ENCODE results near the gene GJD2. TPM values are rescaled to one million over a fixed set of nuclear protein-coding genes. Genes with fewer than 3 reads are reported as not detected.
A peak's percentile ranks its signal among the peaks of the same experiment; 100 is the strongest.

The GJD2 gene
- not detected for total RNA-seq

- no peak for DNase-seq
Measured at GRCh38 chr15:34754674-34755418, at the start of gene GJD2. Gene GJD2 (minus strand): TSS chr15:34754998. CDS start chr15:34754488, 510 bp downstream.

- DNase-seq: no peak
Measured at GRCh38 chr15:34804113-34804512, 49.3 kb upstream of the GJD2 start.

GRCh38 chr15:34802803-34803750, 48.3 kb upstream of the GJD2 start:
- DNase-seq: no peak

DNA sequence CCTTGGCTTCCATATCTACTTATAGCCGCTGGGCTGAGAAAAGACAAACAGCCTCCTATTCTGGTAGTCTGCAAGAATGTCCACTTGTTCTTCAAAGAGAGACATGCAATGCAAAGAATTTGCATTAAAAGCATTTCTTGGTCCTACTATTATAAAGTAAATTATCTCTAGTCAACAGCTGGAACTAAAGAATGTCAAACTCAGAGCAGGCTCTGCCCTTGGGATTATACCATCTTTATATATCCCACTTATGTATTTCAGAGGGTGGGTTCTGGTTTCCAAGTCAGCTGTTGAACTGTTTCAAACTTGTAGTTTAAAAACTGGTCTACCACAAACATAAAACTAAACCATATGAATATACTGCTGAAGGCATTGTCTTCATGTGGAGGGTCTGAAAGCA, 47.6 kb upstream of the GJD2 start:
- DNase-seq: no peak

DNA sequence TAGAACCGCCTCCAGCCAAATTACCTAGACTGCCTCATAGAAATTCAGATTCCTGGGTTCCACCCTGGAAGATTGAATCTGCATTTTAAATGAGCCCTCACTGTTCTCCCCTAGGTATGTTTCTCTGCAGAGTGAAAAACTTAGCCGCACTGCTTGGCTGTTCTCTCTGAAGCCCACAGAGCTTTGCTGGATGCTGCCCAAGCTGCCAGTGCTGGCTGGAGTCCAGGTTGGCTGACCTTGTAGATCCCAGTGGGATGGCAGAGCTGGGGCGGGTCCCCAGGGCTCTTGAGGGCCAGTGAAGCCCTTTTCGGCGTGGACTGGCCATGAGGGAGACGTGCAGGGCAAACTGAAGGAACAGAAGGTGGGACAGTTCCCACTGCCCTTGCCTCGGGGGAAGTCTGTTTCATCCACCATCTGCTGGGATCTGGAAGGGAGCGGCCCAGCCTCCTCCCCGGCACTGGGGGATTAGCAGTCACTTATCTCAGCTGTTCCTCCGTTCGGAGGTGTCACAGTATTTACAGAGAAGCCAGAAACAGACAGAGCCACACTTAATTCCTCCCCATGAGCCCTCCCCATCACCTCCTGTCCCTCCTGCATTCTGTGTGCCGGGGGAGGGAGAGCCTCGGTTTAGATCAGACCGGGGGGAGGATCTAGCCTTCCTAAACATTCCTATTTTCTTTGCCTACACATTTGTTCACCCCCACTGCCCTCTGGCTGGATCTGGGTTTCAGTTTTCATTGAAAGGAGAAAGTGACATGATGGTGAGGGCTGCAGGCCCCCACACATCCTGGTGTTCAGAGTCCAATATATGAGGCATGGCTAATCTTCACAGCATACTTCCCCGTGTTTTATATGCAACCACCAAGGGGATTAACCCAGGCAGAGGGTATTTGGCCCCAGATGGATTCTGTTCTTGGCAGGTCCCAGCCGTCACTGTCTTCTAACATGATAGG, 44.6 kb upstream of the GJD2 start:
- DNase-seq: peak; percentile 12

GRCh38 chr15:34796847-34797435, 42.1 kb upstream of the GJD2 start:
- no peak for DNase-seq

DNA sequence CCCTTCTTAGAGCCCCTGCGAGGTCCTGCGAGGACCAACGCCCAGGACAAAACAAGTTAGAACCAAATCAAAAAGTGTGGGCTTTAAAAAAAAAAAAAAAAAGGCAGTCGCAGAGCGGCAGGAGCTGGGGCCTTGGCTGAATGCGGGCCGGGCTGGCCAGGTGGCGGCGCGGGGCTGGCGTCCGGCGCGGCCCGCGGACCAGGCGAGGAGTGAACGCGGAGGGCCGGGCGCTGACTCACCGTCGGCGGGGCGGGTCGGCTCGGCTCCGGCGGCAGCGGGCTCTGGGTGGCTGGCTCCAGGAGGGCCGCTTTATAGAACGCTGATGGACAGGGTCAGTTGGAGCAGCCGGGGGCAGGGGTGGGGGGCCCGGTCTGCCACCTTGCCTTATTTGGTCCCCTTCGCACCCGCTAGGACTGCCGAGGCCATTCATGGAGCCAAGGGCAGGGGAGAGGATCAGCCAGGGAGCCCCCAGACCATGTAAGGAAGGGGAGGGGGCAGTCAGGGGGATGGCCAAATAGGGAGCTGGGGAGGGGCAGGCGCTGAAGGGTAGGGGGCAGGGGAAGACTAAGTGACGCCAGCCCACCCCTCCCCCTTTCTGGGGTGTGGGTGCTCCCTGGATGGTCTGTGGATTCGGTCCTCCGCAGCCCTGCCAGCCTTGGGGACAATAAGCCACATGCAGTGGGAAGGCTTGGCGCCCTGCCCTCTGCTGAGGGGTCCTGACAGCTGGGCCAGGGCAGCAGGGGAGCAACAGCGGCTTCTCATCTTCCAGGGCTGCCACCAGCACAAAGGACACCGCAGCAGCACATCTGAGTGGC, 40.7 kb upstream of the GJD2 start, which contains the start of gene ACTC1:
ACTC1 (minus strand) TSS at position 283 of the 815 bp plus-strand sequence. CDS start 741 bp downstream, outside the sequence.
- no peak for DNase-seq

GRCh38 chr15:34794590-34795206, 39.9 kb upstream of the GJD2 start:
- DNase-seq: no peak

- no peak for DNase-seq
Measured at GRCh38 chr15:34793901-34794300, 39.1 kb upstream of the GJD2 start.

- no peak for DNase-seq
Measured at GRCh38 chr15:34793071-34793470, 38.3 kb upstream of the GJD2 start.

DNA sequence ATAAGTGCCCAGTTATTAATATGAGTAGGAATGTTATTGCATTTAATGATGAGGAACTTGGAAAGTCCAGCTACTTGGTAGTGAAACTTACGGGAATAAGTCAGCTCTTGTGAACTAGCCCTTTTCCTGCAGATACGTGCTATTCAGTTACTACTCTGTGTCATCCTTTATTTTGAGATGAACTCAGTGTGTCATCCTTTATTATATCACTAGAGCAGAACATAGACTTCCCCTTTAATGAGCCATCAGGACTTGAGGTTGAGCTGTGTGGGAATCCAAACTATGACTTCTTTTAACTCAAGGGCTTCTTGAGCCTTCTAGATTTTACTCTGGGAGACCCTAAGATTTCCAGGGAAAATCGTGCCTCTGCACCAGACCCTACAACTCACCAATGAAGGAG, 36.9 kb upstream of the GJD2 start:
- no peak for DNase-seq

DNA sequence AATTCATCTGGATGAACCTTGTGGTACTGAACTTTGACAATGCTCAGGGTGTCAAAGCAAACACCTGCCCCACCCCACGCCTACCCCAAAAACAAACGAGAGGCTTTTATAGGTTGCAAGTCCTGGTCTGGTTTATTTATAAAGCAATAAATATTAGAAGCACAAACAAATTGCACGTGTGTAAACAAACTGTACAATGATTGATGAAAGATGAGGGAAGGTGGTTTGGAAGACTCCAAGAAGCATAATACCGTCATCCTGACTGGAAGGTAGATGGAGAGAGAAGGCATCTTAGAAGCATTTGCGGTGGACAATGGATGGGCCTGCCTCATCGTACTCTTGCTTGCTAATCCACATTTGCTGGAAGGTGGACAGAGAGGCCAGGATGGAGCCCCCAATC, 35.3 kb upstream of the GJD2 start:
- no peak for DNase-seq

DNA sequence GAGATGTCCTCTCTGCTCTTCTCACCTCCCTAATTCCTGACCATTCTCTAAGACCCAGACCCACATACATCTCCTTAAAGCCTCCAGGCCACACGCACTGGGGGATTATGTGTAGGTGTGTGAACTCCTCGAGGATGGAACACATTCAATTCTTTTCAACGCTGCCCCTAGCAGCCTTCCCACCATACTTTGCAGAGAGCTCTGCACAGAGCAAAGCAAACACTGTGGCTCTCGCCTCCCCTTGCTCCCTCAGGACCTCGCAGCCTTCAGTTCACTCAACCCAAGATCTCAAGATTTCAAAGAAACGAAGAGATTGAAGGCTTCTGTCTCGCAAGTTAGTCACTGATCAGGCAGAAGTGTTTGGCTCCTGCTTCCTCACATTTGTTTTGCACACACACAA, 34.5 kb upstream of the GJD2 start:
- no peak for DNase-seq

DNA sequence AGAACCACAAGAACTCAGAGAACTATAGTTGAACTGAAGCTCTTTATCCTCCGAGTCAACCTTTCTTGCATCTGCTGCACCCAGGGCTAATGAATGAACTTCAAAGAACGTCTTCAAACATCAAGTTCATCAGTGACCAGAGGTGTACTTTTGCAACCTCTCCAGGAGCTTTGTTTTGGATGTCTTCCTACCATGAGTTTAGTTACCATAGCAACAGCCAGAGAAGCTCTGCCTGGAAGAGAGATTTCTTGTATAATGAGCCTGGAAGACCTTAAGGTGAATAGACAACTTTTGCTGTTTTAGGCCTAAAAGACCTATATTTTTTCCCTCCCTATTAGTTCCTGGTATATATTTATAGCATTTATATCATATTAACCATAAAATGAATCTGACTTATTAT, 31.4 kb upstream of the GJD2 start:
- DNase-seq: no peak

- DNase-seq: no peak
Measured at GRCh38 chr15:34783991-34784390, 29.2 kb upstream of the GJD2 start.

DNA sequence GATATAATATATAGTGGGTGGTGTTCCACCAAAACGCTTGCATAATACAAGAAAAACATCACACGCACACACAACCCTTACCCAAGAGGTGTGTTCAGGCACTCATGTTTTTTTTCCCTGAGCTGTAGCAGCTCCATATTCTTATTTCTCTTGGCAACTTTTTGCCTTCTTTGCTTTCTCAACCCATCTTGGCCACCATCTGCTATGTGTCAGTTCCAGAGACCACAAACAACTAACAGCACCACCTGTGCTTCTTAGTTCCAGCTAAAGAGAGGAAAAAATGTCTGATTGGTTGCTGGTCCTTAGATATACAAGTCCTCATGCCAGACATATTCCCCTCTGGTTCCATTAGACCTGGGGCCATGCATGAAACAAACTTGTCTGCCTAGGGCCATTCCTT, 28.6 kb upstream of the GJD2 start:
- DNase-seq: no peak

GRCh38 chr15:34782901-34783300, 28.1 kb upstream of the GJD2 start:
- DNase-seq: no peak

DNA sequence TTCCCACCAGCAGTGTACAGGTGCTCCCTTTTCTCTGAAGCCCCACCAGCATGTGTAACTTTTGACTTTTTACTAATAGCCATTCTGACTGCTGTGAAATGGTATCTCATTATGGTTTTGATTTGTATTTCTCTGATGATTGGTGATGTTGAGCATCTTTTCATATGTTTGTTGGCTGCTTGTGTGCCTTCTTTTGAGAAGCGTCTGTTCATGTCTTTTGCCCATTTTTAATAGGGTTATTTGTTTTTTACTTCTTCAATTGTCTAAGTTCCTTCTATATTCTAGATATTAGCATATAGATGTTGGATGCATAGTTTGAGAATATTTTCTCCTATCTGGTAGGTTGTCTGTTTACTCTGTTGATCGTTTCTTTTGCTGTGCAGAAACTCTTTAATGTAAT, 25.9 kb upstream of the GJD2 start:
- no peak for DNase-seq

DNA sequence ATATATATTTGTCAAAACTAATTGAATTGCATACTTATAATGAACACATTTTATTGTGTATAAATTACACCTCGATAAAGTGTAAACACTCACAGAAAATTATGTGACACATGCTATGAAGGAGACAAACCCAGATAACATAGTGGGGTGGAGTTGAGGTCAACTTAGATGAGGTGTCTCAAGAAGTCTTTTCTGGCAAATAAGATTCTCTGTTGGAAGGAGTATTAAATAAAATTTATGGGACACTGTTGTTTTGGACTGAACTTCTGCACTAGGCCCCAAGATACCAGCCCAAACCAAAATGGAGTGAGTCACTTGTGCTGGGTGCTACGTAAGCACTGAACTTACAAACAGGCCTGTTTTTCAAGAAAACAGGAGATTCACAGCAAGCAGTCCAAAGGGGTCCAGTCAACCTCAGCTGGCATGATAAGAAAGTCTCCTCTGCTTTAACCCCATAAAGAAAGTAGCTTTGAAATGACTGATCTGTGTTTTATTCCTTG, 21.9 kb upstream of the GJD2 start:
- no peak for DNase-seq

DNA sequence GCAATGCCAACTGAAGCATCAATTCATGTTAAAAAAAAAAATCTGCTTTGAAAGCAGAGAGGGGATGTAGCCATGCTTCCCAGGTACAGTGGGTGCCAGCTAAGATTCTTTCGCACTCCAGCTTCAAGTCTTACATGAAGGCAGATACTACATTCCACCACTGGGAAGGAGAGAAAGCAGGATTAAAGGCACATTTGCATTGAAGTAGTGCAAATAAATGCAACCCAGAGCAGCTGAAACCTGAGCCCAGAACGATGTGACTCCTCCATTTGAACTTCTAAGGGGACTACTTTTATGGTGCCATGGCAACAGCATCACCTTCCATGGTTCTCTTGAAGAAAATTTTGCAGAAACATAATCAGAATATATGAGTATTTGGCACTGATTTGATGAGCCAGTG, 19.1 kb upstream of the GJD2 start:
- no peak for DNase-seq

All from skin of body (tissue), 2 donors.